ENCODE data around the gene ASMT. TPM values are rescaled to one million over a fixed set of nuclear protein-coding genes. Genes with fewer than 3 reads are reported as not detected.

Gene ASMT
- total and polyA plus RNA-seq, 2 of the 4 experiments (the other 2 are of a cell fraction) = not detected

- peaks cover 13% of the 10 kb centered on the region for H4K20me1 ChIP-seq (ENCODE audit: insufficient read depth, low read length)
- in situ Hi-C loops (cut with MboI; ENCODE audit: low sequenced_read_pairs) (no loop called here), intact Hi-C loops (cut with micrococcal nuclease) (no loop called here), dilution Hi-C loops (cut with HindIII; ENCODE audit: low sequenced_read_pairs, unreplicated experiment) (no loop called here)
- no peak overlapping the region for H2BK20ac ChIP-seq (ENCODE audit: low read depth, low read length)
- no peak overlapping the region for H3K4me3 ChIP-seq (ENCODE audit: insufficient read depth, low read depth, low read length)
- no peak overlapping the region for H4K5ac ChIP-seq (ENCODE audit: low read depth, low read length)
- H2AFZ ChIP-seq (replicated peaks; ENCODE audit: low read length, poor library complexity) = no peak overlapping the region
- H2AK9ac ChIP-seq (replicated peaks; ENCODE audit: low read depth, low read length, poor library complexity) = no peak overlapping the region
- ChIA-PET POLR2A (ENCODE audit: unreplicated experiment) (no interaction called here), CTCF (no interaction called here)
- no peak overlapping the region for H2BK5ac ChIP-seq (ENCODE audit: low read depth, low read length, poor library complexity, severe bottlenecking)
- H3K27ac ChIP-seq (ENCODE audit: insufficient read depth, low read length) = no peak overlapping the region
- H3K9me3 ChIP-seq (ENCODE audit: control insufficient read depth, insufficient read depth, low read length) = peaks cover 5% of the 10 kb centered on the region; the same call in 1 of the 2 replicates
- H3K4me2 ChIP-seq (ENCODE audit: low read depth, low read length) = no peak overlapping the region
- H3K4me1 ChIP-seq (ENCODE audit: control insufficient read depth, insufficient read depth, low read length) = no peaks in the 10 kb centered on the region
- no peak overlapping the region for H3K18ac ChIP-seq (ENCODE audit: low read depth, low read length)
- ATAC-seq (ENCODE audit: low read depth) = no peak
- no TSS peak for BruUV-seq (replicated peaks)
- H3K9ac ChIP-seq (ENCODE audit: low read depth, low read length) = no peak overlapping the region
- peaks cover 57% of the 10 kb centered on the region for H3K36me3 ChIP-seq (ENCODE audit: control insufficient read depth, insufficient read depth, low read length)
- no peak overlapping the region for H4K91ac ChIP-seq (ENCODE audit: insufficient read depth, low read depth, low read length)
- TF ChIP-seq SMC3 (IDR thresholded peaks at IDR 0.05; ENCODE audit: low read depth, low read length) = no peak
- no peak for TF ChIP-seq POLR2A (IDR thresholded peaks at IDR 0.05; ENCODE audit: low read depth, low read length)
- TF ChIP-seq MXI1 (IDR thresholded peaks at IDR 0.05; ENCODE audit: borderline replicate concordance, low read depth, low read length) = no peak
- no peak for TF ChIP-seq BHLHE40 (IDR thresholded peaks at IDR 0.05; ENCODE audit: low read depth, low read length)
- TF ChIP-seq, protein P1, sequence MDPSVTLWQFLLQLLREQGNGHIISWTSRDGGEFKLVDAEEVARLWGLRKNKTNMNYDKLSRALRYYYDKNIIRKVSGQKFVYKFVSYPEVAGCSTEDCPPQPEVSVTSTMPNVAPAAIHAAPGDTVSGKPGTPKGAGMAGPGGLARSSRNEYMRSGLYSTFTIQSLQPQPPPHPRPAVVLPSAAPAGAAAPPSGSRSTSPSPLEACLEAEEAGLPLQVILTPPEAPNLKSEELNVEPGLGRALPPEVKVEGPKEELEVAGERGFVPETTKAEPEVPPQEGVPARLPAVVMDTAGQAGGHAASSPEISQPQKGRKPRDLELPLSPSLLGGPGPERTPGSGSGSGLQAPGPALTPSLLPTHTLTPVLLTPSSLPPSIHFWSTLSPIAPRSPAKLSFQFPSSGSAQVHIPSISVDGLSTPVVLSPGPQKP (IDR thresholded peaks at IDR 0.05; ENCODE audit: borderline replicate concordance, low read depth, low read length) = no peak
- TF ChIP-seq RCOR1 (IDR thresholded peaks at IDR 0.05; ENCODE audit: insufficient replicate concordance, low read length) = no peak
- no peak for TF ChIP-seq USF2 (IDR thresholded peaks at IDR 0.05; ENCODE audit: low read depth, low read length)
- TF ChIP-seq NFE2L2 (IDR thresholded peaks at IDR 0.05; ENCODE audit: low read depth, low read length) = no peak
- no peak for TF ChIP-seq CHD1 (IDR thresholded peaks at IDR 0.05; ENCODE audit: low read depth, low read length)
- no peak for TF ChIP-seq MAFK (IDR thresholded peaks at IDR 0.05; ENCODE audit: low read depth, low read length)
- no peak for TF ChIP-seq RAD21 (IDR thresholded peaks at IDR 0.05; ENCODE audit: low read length)
- no peak for TF ChIP-seq FOS (IDR thresholded peaks at IDR 0.05; ENCODE audit: low read depth, low read length)
- no peak for TF ChIP-seq CTCF (conservative IDR thresholded peaks at IDR 0.05; ENCODE audit: low read depth, low read length)
- TF ChIP-seq RFX5 (IDR thresholded peaks at IDR 0.05; ENCODE audit: low read depth, low read length) = no peak
- TF ChIP-seq MAZ (IDR thresholded peaks at IDR 0.05; ENCODE audit: borderline replicate concordance, low read depth, low read length) = no peak
- TF ChIP-seq CEBPB (IDR thresholded peaks at IDR 0.05; ENCODE audit: low read depth, low read length) = no peak
- H3K4ac ChIP-seq (ENCODE audit: low read depth, low read length) = no peak overlapping the region
- peaks cover 4% of the 10 kb centered on the region; the same call in 1 of the 2 replicates for H3K9me1 ChIP-seq (ENCODE audit: insufficient read depth, low read length)
- DNase-seq = no peak
- no peak overlapping the region for H2AK5ac ChIP-seq (ENCODE audit: low read depth, low read length)
- H3K56ac ChIP-seq (ENCODE audit: extremely low read depth, insufficient read depth, low read length) = no peak overlapping the region
- H3K23ac ChIP-seq (ENCODE audit: low read depth, low read length) = no peak overlapping the region
- no peak overlapping the region for H2BK15ac ChIP-seq (ENCODE audit: low read depth, low read length)
- WGBS, 2 experiments (ENCODE audit: extremely low coverage in 2 of 2, insufficient read length in 1 of 2) = 80% methylated on average over 1 of the region's 12 CpGs; no CpG with 5 or more reads in 1 of the 2 experiments
- peaks cover 0 to 8% of the 10 kb centered on the region in 2 experiments; a peak in 2 of 4 replicates for H3K79me1 ChIP-seq (ENCODE audit: low read depth in 1 of 2, low read length in 2 of 2)
- no peak overlapping the region for H3K14ac ChIP-seq (replicated peaks; ENCODE audit: low read depth, low read length)
- H2BK120ac ChIP-seq (ENCODE audit: low read depth, low read length) = no peak overlapping the region
- no peaks in the 10 kb centered on the region for H3K27me3 ChIP-seq (ENCODE audit: control insufficient read depth, insufficient read depth, low read length)
- H4K8ac ChIP-seq (ENCODE audit: low read depth in 2 of 2, low read length in 2 of 2) = no peak overlapping the region
These were observed 12.6 kb upstream of the ASMT start for GRCh38 chrX:1602299-1602698.

Measured in IMR-90 (cell line).